HG03196 (cell line): ENCODE measurements around the gene C1QTNF1.

Experiments used
- ATAC-seq: cut with Tn5 transposase; IDR thresholded peaks from one replicate; pipeline ENCODE4 v1.9.1; 2021; ENCODE audit not compliant: unreplicated experiment

The C1QTNF1 gene

GRCh38 chr17:79077587-79077986 lies 53.6 kb downstream of the C1QTNF1 start:
- no peak for ATAC-seq

- no peak for ATAC-seq
Observed at GRCh38 chr17:79078476-79079190, 54.7 kb downstream of the C1QTNF1 start.

- no peak for ATAC-seq
Observed at GRCh38 chr17:79079421-79080200, 55.6 kb downstream of the C1QTNF1 start.

- no peak for ATAC-seq
Observed at GRCh38 chr17:79080349-79080748, 56.4 kb downstream of the C1QTNF1 start.

- ATAC-seq, result no peak
Observed at GRCh38 chr17:79080761-79081290, 56.9 kb downstream of the C1QTNF1 start.

GRCh38 chr17:79081571-79082276 lies 57.8 kb downstream of the C1QTNF1 start:
- ATAC-seq, result no peak

- ATAC-seq, result no peak
Observed at GRCh38 chr17:79082311-79083190, 58.6 kb downstream of the C1QTNF1 start.

GRCh38 chr17:79083191-79083971 lies 59.4 kb downstream of the C1QTNF1 start:
- no peak for ATAC-seq

GRCh38 chr17:79084291-79085153 lies 60.6 kb downstream of the C1QTNF1 start:
- no peak for ATAC-seq

GRCh38 chr17:79085154-79085920 lies 61.4 kb downstream of the C1QTNF1 start:
- no peak for ATAC-seq

- no peak for ATAC-seq
Observed at GRCh38 chr17:79085921-79086551, 62.1 kb downstream of the C1QTNF1 start.

- no peak for ATAC-seq
Observed at GRCh38 chr17:79086609-79087427, 62.8 kb downstream of the C1QTNF1 start.

- no peak for ATAC-seq
Observed at GRCh38 chr17:79087428-79088143, 63.6 kb downstream of the C1QTNF1 start.

- no peak for ATAC-seq
Observed at GRCh38 chr17:79088247-79088996, 64.5 kb downstream of the C1QTNF1 start.

- ATAC-seq, result no peak
Observed at GRCh38 chr17:79088997-79089328, 65.0 kb downstream of the C1QTNF1 start.
